ENCODE measurements around the gene FBN2.

GRCh38 chr5:128395073-128395472 lies 143.0 kb downstream of the FBN2 start:
- TF ChIP-seq CTCF (IDR thresholded peaks at IDR 0.05) (no peak), POLR2A (IDR thresholded peaks at IDR 0.05) (no peak), POLR2AphosphoS5 (IDR thresholded peaks at IDR 0.05; ENCODE audit: insufficient read depth in 1 of 2, low read depth in 1 of 2) (no peak)
